Ammon's horn (tissue), 1 donor: ENCODE data around the gene NOL9.

Experiments
- DNase-seq: peaks from one replicate; pipeline ENCODE4 v3.0.0-alpha.2; 2016; ENCODE audit warnings: low spot score

Gene NOL9

DNA sequence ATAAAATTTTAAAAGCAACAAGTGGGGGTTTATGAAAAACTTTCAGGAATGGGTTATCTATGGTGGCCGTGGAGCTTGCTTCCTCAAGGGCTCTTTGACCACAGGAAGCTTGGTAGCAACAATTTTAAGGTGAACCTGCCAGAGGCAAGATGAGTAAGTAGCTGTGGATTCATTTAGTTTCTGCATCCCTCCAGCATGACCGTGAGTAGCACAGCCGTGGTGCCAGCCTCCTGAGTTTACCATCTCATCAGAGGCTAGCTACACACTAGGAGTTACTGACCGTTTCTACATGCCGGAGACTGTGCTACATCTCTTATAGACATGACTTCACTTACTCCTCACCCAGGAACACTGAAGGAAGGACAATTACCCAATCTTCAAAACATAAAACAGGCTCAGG, 32.8 kb downstream of the NOL9 start:
- no peak for DNase-seq

DNA sequence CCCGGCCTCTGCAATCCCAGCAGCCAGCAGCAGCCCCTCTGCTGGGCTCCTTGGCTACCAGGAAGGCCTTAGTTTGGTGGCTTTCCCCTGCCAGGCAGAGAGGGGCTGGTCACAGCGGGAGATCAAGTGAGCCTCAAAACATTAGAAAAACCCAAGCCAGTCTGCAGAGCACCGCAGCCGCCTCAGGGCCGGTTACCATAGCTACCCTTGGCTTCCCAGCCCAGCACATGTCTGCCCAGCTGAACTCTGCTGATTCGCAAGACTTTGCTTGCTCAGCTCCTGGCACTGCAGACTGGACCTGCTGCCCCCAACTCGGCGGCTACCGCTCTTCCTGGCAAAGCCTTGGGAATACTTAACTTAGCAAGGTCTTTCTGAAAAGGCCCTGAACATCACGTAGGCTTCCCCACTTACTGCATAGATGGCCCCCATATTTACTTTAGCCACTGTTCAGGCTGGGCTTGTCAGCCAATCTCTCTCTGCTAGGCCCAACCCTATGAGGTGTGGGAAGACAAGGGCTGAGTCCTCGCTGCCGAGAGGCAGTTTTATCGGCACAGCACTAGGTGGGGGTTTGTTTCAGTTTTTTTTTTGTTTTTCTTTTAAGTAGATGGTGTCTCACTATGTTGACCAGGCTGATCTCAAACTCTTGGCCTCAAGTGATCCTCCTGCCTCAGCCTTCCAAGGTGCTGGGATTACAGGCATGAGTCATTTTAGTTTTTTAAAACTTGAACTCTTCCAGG, 34.2 kb downstream of the NOL9 start:
- peak; percentile 85 for DNase-seq

DNA sequence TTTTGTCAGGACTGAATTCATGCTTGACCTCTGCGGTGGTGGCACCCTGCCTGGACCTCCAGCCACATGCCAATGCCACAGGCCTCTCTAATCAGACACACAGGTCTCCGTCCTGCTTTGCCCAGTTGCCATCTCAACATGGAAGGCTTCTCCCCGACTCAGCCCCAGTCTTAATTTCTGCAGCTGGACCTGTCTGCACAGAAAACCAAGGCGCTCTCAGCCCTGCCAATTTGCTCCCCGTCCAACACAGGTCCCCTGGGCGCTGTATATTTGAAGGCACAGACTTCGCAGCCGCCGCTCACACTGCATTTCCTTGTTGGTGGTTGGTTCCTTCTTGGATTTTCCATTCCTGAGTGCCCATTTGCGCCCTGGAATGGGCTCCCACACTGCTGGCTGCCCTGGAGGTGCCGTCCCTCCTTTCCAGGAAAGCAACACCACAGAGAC, 34.8 kb downstream of the NOL9 start:
- DNase-seq, result no peak

DNA sequence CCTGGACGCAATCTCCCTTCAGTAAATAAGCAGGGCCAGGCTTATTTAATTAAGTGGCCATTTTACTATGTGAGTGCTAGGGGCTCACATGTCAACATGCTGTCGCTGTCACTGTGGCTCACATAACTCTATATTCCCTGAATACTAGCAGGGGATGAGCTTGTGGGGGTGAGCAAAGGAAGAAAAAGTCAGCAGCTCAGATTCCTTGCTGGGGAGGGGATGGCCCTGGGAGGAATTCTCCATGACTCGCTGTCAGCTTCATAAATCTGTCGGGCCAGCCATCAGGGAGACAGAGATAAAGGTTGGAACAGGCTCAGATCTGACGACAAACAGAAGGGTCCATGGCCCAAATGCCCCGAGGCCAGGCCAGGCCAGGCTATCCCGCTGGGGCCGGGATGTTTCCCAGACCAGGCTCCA, 36.9 kb downstream of the NOL9 start:
- DNase-seq, result no peak

DNA sequence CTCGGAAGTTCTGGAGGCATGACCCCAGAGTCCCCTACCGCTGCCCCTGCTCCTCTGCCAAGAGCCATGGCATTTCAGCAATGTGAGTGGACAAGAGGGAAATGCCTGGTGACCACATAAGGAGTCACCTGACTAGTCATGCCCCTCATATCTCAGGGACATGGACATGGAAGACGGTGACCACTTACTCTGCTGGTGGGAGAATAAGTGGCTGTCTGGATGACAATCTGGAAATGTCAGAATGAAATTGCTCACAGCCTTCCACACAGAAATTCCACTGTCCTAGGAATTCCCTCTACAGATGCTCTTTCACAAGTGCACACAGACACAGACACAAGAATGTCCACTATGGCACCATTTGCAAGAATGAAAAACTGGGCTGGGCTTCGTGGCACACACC, 38.5 kb downstream of the NOL9 start:
- no peak for DNase-seq

DNA sequence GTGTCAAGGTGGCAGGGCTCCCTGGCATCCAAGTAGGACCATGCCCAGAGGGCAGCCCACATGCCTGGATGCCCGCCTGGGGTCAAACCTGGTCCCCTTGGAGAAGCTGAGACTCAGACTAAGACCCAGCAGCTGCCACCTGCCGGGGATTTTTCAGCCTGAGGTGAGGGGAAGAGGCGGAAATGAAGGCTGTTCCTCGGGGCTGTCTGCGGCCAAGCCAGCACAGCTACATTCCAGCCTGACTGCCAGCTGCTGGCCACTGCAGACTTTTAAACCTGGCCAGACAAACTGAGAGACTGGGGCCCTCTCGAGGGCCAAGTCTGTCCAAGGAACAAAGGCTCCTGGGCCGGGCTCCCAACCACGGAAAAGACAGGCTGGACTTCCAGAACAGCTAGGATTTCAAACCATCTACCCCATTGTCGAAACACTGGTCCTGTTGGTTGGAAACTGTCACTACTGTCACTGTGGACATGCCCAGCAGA, 41.0 kb downstream of the NOL9 start:
- no peak for DNase-seq

DNA sequence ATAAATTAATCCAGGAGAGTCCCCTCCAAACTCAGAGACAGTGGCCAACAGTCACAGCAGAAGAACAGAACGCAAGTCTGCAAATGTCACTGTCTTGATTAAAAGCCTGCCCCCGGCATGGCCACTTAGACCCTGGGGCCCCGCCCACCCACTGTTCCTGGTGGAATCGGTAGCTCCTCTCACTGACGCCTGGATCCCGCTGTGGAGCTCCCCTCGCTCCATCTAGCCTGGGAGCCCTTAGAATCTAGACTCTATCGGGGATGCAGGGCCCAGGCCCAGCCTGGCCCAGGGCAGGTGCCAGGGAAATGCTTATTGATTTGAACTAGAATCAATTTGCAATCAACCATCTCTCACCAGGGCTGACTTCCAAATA, 41.4 kb downstream of the NOL9 start:
- DNase-seq, result no peak

DNA sequence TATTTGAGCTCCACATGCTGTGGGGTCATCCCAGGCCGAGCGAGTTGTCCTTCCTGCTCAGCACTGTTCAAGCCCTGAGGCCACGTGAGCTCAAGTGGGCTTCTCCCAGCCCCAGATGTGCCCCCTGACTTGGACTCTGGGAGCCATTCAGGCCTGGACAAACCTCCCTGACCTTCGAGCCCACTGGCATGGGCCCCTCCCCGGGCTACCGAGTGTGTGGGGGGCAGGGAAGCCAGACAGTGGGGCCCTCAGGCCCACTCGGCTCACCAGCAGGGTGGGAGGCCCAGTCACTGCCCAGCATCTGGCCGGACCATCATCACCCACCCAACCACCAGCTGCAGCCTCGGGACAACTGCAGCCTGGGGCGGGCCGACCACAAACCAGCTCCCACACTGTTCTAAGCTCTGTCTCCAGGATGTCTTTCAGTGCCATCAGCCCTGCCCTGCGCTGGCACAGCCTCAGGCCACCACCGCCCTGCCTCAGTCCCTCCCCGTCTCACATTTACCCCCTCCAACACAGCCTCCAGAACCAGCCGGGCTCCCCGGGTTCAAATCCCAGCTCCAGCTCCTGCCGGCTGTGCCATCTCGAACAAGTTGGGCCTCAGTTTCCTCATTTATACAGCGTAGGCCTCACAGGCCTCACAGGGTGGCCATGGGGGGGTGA, 41.9 kb downstream of the NOL9 start:
- no peak for DNase-seq

DNA sequence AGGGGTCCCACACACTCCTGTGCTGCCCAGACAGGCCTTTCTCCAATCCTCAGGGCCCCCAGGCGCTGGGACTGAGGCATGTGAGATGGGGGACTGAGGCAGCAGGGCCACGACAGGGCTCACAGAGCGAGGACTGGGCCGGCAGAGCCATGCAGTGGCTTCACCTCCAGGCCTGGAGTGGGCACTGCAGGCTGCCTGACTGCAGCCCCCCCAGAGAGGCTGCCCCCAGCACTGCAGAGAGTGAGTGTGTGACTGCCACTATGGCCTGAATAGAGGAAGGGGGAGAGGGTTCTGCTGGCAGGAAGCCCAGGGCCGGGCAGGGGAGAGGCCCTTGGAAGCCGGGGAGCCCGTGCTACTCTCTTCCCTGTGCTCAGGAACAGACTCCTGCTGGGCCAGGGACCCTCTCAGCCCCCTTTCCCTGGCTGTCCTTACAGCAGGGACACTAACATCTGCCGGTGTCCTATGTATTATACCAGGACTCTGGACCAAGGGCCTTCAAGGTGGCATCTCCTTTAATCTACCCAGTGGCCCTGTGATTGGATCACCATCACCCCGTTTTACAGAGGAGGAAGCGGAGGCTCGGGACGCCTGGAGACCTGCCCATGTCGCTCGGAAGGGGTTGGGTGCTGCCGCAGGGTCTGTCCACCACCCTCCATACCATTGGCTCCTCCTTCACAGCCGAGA, 42.6 kb downstream of the NOL9 start:
- DNase-seq, result no peak

DNA sequence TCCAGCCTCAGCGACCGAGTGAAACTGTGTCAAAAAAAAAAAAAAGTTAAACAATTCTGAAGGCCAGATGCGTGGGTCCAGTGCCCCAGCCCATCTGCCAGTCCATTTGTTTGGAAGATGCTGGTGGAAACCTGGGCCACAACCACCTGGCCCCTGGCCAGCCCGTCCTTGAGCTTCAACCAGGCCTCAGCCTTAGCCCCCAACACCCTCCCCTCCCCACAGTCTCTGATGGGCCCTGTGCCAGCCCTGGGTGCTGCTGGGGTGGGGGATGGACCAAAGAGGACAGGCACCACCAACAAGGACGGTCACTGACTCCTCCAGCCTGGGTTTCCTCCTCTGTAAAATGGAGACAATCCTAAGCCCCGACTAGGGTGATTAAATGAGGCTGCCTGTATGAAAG, 43.3 kb downstream of the NOL9 start:
- no peak for DNase-seq

DNA sequence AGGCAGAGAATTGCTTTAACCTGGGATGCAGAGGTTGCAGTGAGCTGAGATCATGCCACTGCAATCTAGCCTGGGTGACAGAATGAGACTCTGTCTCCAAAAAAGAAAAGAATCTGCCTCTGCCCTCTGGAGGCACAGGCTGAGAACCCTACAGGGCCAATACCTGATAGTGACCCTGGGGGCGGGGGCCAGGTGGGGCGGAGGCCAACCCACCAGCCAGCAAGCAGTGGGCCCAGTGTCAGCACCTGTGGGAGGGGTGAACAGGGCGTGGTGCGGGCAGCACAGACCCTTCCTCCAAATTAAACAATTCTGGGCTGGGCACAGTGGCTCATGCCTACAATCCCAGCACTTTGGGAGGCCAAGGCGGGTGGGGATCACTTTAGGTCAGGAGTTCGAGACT, 43.8 kb downstream of the NOL9 start:
- no peak for DNase-seq

DNA sequence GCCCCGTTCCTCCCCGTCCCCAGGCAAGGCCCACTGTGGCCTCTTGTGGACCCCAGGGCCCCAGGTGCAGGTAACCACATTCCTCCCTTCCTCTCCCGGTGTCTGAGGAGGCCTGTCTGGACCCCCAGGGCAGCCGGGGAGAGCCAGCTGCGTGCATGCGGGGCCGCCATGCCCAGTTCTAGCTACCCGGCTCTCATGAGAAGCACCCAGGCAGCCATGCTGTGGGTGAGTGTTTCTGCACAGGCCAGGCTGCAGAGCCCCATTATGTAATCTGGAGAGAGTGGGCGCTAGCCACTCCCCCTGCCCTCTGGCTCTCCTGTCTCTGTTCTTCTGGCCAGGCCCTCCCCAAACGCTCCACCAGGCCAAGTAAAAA, 44.4 kb downstream of the NOL9 start:
- DNase-seq, result peak; percentile 51

DNA sequence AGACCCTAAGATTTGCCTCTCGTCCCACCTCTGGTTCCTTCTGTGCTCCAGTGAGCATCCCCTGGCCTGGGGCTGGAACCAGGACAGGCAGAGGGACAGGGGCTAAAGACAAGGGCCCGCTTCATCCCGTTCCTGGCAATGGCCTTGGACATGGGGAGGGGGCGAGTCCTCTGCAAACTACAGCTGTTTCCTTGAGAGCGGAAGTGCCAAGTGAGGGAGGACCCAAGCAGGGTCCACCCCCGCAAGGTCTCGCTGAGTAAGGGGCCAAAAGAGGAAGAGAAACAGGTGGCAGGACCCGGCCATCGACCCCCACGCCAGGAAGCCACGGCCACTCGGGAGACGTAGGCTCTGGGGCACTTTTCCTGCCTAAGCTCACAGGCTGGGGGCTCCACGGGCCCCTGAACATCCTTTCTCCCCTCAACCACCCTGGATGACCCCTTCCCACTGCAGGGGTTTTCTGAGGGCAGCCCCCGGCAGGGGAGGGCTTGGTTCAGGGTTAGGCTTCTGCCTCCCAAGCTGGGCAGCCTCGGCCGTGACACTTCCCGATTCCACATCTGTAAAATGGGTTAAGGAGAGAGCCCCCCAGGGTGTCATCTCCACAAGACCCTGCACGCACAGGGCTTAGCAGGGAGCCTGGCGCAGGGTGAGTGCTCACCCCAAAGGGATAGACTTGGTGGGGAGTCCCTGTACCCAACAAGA, 44.9 kb downstream of the NOL9 start:
- no peak for DNase-seq

DNA sequence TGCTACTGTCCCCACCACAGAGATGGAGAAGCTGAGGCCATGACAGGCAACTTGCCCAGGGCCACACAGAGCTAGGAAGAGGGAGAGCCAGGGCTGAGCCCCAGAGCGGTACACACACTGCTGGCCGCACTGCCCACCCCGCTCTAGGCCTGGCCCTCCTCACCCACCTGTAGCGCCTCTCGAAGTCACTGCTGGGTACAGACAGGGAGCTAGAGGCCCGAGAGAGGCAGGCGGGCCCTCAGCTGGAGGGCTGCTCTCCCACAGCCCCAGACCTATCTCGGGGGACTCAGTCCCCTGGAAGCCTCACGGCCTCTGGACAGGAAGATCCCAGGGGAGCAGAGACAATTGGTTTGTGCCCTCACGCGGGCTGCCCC, 45.5 kb downstream of the NOL9 start:
- DNase-seq, result no peak

DNA sequence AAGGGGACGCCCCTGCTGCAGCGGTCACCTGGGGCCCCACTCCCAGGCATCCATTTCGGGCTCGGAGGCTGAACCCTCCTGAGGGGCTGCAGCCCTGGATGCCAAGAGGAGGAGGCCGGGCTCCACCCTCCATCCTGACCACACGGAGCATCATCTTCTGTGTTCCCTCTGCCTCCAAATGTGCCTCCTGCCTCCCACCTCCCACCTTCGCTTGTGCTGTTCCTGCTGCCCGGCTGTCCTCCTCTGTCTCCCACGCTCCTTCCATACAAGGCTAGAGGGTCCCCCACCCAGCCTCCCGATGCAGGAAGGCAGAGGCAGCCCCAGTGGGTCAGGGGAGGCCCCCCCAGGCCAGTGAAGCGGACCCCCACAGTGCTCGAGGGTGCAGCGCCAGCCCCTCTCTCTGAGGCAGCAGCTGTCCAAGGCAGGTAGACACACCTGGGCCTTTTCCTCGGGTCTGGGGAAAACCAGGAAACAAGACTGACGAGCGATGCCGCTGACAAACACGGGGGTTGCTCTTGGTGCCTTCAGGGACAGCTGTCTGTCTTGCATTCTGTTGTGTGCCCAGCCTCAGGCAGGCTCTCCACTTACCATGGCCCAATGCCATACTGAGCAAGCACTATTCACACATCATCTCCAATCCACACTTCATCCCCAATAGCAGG, 46.0 kb downstream of the NOL9 start:
- no peak for DNase-seq

DNA sequence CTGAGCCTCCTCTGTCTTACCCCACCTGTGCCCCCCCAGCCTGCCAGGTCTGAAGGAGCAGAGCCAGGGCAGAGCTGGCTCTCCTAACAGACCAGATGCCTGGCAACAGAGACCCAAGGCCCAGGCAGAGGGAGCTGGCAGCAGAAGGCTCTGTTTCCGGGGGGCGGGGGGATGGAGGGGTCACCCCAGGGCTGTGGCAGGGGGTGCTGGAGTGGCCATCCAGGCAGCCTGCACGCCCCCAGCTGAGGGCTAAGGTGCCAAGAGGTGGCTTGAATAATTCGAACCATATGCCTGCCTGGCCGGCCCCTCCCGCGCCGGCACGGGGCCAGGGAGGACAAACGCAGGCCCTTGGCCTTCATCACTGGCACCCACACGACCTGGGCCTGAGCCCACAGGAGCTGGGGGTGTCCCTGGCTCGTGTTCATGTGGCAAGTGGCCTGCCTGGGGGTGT, 46.8 kb downstream of the NOL9 start:
- no peak for DNase-seq

DNA sequence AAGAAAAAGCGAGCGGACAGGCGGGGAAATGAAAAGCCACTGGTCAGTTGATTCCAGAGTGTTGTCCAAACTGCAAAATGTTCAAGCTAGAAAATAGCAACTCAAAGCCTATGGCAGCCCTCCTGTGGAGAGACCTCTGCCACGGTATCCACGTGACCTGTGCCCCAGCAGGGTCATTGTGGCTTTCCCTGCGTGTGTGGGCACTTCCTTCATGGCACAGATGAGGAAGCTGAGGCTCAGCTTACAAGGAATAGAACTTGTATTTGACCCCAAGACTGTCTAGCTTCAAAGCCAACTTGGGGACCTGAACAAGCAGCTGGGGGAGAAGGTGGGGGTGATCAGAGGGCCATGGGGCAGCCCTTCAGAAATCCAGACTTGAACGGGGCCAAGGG, 47.3 kb downstream of the NOL9 start:
- peak; percentile 60 for DNase-seq

DNA sequence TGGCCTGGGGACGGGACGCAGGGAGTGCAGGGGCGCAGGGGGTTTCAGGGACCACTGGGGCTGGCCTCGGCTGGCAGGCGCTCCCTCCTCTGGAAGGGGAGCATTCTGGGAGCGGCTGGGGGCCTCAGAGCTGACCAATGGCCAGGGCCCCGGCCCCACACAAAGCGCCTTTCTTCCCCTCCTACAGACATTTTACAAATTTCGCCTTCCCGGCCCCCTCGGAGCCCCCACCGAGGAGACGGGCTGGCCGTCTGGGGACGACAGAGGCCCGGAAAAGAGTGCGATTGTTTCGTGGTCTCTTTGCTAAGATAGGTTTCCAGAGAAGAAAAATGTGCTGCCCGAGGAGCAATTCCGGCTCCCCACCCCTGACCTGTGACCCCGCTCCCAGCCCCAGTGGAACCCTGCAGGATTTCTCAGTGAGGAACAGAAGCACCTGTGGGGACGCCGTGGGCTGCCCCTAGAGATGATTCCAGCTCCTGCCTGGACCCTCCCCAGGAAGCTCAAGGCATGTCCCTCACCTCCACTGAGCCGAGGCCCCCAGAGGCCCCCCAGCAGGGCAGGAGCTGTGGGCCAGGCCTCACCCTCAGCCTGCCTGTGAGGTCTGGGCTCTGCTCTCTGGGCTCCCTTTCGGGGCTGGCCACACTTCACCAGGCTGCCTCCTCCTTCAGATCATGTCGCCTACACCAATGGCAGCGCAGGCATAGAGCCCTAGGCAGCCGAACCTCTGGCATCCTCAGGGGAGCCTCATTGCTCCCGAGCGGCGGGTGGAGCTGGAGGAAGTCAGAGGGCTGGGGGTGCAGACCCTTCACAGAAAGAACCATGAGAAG, 47.9 kb downstream of the NOL9 start:
- DNase-seq, result no peak

DNA sequence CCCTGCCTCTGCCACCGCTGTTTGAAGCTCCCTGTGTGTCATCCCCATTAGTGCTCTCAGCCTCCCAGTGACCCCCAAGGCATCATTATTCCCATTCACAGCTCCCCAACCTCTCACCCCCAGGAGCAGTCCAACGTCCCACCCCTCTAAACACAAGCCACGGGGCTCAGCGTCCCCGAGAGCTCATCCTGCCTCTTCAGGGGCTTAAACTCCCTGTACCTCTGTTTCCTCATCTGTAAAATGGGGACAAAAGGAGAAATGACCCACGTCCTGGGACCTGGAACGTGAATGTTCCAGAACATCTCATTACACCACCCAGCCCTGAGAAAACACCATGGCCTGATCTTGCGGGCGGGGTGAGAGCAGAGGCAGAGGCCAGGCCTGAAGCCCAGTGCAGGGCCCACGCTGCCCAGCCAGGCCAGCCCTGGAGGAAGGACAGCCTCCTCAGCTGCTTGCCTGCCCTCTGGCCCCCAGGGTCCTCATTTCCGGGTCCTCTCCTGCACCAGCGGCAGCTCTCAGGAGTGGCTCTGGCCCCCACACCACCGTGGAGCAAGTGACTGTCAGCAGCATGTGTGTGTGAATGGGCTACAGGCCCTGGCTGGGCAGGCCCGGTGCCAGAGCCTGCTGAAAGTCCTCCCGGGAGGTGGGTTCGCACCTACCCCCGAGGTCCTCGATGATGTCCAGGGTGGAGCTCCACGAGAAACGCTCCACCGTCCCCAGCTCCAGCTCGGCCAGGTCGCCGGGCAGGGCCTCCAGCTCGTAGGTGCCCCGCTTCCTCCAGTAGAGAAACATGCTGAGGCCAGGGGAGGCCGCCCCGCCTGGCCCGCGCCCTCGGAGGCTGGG, 48.7 kb downstream of the NOL9 start:
- DNase-seq, result no peak

DNA sequence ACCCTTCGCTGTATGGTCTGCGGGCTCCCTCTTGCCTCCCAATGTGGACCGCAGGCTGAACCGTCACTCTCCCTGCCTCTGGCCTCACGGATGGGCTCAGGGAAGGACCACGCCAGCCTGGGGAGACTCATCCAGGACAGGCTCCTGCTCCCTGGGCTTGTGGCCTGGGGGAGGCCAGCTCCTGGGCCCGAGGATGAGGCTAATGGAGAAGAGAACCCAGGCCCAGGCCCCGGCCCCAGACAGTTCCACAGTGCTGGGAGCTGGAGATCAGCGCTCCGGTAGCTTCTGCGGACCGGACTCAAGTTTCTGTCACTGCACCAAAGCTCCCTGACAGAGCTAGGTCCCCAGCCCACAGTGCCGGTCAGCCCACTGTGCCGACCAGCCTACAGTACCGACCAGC, 49.4 kb downstream of the NOL9 start:
- DNase-seq, result no peak
